NCI-H2196 treated with DMSO at 0.1 percent for 48 hours (cell line): Measurements from ENCODE around the gene THOP1.

Experiments used
- DNase-seq: peaks from one replicate; lab custom pipeline; 2025; ENCODE audit not compliant: unreplicated experiment; lab: John Stamatoyannopoulos, UW

Gene THOP1

DNA sequence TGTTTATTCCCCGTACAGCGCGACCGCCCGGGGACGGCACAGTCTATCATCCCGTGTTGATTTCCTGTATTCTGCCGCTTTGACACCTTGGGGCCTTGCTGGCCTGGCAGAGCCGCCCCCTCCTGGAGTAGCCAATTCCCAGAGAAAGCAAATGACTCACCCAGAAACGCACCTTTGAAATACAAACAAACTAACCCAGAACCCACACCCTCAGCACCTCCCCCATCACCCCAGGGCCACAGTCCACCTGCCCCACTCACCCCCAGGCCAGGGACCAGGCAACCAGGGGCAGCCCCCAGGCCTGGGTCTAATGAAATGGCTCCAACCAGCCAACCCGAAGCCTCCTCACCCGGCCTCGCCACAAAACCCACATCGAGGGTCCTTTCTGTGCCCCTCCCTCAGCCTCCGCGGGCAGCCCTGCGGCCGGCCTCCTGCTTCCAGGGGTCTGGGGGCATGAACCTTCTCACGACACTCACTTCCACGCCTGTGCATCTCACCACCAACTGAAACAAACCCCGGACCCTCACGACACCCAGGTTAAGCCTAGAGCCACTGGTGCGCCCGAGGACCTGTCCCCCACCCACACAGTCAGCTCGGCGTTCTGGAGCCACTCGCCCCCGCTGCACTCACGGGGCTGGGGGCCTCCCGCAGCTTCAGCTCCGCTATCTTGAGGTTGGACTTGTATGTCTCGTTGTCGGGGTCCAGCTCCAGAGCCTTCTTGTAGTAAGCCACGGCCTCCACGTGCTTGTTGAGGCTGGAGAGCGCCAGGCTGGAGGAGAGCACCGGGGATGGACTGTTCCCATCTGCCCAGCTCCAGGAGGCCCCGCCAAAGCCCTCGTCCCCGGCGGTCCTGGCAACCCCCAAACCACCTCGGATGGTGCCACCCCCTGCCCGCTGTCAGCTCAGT is 23.2 kb upstream of the THOP1 start:
- no peak for DNase-seq

DNA sequence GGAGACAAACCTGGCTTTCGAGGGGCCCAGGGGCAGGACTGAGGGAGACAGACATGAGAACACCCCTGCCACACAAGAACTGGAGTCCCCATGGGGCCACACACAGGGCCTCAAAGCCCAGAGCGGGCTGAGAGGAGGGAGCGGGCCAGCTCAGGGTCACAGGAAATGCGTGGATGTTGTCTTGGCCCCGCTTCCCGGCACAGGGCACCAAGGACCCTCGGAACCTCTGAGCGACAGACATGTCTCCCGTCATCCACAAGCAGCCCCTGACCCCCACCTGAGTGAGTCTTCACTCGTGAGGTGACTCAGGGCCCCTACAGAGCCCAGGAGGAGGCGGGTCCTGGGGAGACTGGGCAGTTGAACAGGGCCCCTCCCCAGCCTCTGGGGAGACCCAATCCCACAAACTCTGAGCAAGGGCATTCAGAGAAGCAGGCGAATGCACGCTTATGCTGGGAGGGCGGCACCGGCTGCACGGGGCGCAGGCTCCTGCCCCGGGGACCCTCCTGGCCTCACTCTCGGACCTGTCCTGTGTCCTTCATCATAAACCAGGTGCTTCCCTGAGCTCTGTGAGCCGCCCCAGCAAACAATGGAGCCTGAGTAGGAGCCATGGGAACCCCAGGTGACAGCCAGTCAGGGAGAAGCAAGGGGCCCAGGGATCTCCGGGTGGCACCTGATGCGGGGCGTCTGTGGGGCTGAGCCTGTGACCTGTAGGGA is 22.4 kb upstream of the THOP1 start:
- no peak for DNase-seq

DNA sequence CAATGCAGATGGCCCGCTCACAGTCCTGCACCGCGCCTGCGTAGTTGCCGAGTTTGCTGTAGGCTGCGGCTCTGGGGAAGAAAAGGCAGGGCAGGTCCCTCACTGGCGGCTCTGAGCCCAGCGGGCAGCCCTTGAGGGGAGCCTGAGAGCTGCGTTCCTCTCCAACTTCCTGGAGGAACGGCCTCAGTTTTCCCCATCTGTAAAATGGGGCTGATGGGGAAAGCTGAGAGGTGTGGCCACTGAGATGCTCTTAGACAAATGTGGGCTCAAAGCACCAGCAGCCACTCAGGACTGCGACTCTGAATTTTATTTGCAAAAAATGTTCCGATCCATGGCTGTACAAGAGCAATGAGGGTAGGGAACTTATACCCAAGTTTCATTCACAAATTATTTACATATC is 21.6 kb upstream of the THOP1 start:
- DNase-seq, result no peak

DNA sequence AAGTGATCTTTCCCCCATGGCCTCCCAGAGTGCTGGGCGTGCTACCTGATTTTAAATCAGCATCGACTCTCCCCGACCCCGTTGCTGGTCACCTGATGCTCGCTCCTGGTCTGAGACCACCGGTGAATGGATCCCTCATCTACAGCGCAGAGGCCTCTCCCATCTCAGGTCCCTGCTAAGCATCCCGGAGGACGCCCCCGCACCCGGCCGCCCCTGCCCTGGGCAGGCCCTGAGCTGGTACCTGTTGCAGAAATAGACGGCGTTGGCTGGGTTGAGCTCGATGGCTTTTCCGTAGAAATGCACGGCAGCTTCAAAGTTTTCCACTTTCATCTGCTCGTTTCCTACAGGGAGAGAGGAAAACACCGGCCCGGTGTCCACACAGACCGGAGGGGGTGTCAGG is 20.4 kb upstream of the THOP1 start:
- no peak for DNase-seq

GRCh38 chr19:2765376-2765775 is 19.9 kb upstream of the THOP1 start:
- DNase-seq, result no peak

DNA sequence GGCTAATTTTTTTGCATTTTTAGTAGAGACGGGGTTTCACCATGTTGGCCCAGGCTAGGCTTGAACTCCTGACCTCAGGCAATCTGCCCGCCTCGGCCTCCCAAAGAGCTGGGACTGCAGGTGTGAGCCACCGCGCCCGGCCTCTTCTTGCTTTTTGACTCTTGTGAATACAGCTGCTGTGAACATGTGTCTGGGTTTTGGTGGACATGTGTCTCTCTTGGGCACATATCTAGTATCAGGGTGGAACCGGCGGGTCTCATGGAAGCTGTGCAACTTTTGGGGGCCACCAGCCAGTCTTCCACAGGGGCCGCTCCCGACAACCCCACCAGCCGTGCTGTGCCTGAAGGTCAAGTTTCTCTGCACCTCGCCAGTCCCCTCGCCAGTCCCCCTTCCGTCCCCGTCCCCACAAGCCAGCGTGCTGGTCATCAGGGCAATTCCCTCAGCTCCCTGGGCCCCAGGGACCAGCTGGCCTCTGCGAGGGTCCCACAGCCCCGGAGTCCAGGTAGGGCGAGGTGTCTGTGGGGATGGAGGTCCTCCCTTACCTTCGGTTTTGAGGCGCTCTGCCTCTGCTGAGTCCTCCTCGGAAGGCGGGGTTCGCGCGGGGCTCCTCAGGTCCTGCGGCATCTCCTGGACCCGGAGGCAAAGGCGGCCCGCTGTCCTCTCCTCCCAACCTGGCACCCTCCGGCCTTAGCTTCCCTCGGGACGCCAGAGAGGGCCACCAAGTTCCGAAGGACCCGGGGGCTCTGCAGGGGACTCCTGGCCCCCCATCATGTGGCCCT is 18.5 kb upstream of the THOP1 start:
- DNase-seq, result no peak

- DNase-seq, result no peak
Measured at GRCh38 chr19:2767688-2768087, 17.6 kb upstream of the THOP1 start.

- no peak for DNase-seq
Measured at GRCh38 chr19:2768365-2769132, 16.8 kb upstream of the THOP1 start.

DNA sequence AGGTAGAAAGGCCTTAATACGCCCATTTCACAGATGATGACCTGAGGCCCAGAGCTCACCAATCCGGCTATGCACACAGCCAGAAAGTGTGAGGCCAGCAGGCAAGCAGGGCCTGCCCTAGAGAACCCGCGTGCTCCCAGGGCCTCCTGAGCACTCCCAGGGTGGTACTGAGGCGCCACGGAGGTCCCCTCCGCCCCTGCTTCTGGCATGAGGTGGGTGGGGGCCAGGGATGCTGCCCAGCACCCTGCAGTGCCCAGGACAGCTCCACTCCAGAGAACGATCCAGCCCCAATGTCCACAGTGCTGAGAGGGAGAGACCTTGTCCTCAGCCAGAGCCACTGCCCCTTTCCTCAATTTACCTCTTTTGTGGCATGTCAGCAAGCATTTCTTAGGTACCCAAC is 16.1 kb upstream of the THOP1 start:
- no peak for DNase-seq

DNA sequence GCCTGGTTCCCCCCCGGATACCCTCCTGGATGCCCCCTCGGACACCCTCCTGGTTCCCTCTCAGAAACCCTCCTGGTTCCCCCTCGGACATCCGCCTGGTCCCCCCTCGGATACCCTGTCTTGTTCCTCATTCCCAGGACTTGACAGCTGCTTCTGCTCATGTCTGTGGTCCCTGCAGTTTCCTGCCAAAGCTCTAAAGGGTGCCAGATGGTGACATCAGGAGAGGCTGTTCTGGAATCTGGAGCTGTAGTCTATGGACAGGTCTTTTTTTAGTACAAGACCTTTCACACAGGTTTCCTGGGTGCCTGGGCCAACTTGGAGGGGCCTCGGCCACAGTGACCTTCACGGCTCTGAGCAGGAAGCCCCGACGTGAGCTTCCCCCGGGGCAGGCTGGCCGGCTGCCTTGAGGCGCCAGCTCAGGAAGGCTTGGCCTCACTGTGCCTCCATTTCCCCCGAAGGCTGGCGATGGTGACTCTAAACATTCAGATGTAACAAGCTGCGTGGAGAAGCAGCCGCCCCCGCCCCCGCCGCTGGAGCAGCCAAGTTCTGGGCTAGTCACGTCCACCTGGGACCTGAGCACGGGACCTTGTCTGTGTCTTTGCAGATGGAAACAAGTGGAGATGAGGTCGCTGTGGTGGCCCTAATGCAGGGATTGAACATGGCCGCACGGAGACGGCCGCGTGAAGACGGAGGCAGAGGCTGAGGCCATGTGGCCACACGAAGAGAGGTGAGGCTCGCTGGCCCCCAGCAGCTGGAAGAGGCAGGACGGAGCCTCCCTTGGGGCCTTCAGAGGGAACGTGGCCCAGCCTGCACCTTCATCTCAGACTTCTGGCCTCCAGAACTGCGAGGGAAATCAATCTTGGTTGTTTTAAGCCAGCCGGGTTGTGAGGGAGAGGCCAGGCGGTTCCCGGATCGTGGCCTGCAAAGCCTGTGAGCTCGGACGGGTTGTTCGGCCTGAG is 15.0 kb upstream of the THOP1 start:
- no peak for DNase-seq

DNA sequence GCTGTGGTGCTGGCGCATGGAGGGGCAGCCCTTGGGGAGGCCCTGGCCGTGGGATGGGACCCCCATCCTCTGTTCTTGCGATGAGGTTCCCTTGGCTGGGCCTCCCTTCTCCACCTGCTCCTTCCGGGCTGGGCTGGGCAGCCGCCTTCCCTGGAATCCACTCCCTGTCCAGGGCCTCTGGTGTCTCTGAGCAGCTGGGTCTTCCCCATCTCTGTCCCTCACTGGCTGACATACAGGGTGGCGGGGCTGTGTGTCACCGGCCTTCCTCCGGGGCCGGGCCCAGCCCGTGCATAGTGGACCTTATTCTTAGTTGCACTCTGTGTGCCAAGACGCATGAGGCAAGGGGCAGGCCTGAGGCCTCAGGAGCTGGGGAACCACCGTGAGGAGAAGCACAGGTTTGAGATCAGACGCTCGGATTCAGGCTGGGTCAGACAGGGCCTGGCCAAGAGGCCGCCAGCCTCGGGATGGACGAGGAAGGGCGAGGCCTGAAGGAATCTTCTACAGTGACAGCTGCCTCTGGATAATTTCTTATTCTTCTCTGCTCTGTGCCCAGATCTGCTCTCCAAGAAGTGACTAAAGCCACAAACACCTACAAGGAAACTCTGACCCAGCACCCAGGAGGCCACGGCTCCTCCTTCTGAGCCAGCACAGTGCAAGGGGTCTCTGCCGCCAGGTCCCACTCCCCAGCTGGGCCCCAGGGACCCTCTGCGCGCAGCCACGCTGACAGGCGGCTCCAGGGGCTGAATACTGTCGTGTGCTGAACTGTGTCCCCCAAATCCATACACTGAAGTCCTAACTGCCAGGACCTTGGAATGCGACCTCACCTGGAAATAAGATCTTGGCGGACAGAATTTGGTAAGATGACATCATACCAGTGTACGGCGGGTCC is 13.3 kb upstream of the THOP1 start:
- DNase-seq, result no peak

GRCh38 chr19:2774083-2774679 is 11.1 kb upstream of the THOP1 start:
- no peak for DNase-seq

DNA sequence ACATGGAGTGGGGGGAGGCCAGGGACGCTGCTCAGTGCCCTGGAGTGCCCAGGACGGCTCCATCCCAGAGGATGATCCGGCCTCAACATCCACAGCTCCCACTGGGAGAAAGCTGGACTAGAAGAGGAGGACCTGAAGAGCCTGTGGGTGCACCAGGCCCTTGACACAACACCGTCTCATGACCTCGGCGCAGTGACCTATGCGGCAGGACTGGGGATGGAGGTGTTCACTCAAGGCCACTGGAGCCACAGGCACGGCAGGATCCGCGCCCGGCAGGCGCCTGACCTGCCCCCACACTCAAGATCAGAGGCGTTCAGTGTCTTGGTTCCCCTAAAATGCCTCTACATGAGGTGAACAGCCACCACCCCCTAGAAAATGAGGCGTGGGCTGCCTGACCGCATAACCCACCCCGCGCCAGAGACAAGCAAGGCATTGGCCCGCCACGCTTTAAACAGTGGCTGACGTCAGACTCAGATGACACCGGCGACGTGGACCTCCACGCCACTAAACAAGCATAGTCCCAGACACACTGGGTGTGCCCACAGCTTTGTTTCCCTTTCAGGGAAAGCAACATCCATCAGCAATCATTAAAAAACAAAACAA is 10.2 kb upstream of the THOP1 start:
- no peak for DNase-seq

GRCh38 chr19:2775556-2776430 is 9.5 kb upstream of the THOP1 start:
- DNase-seq, result no peak

DNA sequence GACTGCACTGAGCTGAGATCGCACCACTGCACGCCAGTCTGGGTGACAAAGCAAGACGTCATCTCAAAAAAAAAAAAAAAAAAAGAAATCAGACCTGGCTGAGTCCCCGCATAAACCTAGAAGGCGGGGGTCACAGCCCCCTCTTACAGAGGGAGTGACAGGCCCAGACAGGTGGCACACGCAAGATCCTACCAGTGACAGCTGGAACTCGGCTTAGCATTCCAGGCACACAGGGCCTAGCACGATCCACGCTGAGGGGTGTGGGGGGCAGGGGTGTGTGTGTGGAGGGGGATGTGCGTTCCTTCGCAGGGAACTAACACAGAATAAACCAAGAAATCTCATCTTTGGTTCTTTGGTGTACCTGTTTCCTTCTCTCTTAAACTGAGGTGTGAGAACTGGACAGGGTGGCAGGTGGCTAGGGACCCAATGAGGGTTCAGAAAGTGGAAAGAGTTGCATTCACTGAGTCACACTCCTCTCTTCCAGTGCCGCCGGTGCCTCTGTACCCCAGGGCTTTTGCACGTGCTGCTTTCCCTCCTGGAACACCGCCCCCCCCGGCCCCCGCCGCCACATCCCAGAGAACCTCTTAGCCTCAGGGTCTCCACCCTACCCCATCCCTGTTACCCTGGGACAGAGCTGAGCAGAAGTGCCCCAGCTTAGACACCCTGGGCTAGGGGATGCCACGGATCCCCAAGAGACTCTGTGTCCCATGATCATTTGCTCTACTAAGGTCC is 7.2 kb upstream of the THOP1 start:
- DNase-seq, result no peak

DNA sequence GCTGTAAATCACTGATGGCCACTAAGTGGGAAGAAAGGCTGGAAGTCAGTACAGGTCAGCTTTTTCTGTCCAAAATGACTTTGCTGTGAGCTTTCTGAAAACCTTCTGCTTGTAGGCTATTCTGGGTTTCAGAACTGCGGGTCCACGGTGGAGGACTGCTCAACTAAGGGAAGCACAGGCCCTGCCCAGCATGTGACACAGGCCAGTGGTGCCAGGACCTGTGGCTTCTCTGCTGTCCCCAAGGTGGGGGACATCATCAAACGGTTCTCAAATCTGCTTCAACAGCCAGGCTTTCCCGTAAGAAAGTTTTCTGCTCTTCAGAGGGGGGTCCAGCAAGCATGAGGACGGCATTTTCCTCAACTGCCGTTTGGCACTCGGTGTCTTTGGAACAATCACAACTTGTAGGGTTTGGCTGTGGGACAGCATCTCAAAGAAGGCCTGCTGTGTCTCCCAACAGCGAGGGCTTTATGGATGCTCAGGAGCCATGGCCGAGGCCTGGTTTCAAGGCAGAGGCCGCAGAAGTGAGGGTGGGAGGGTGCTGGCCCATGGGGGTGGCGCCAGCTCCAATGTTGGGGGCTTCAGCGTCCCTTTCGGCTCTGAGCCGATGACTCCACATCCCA is 6.1 kb upstream of the THOP1 start:
- no peak for DNase-seq
